A673 (cell line): ENCODE measurements around the gene PKM.

Source experiments
- EZH2 ChIP-seq: fragments of 200-600 bp; sonication (generic); IDR thresholded peaks from 2 replicates; pipeline ENCODE4 v1.6.1; 2017; ENCODE audit warnings: borderline replicate concordance, low read depth, mild to moderate bottlenecking, mixed read lengths, antibody characterized with exemption, low read length; ENCODE audit not compliant: poor library complexity, severe bottlenecking
- TF ChIP-seq, protein P1 (sequence below): fragments of 300-800, 200-600 bp; sonication (generic); conservative IDR thresholded peaks from 2 replicates; pipeline ENCODE4 v1.5.1; 2017; ENCODE audit warnings: low read depth, mild to moderate bottlenecking, antibody characterized with exemption, low read length, moderate library complexity, mixed read lengths

DNA sequence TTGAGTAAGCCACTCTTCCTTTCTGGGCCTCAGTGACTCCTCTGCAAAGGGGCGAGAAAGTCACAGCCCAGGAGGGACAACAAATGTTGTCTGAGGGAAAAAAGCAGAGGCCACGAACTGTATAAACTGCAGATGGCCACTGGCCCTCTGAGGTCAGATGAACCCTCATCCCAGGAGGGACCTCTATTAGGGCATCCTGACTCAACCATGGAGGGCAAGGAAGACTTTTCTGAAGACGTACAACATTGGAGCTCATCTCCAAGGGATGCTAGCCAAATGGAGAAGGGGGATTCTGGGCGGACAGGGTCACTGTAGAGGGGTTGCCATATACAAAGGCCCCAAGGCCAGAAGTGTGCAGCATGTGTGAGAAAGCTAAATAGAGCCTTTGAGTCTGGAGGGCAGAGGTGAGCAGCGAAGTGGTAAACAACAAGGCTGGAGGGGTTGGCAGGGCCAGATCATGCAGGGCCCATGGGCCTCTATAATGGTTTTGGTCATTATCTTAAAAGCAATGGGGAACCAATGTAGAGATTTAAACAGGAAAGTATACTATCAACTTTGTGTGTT is 50.1 kb downstream of the PKM start:
- TF ChIP-seq, protein P1, sequence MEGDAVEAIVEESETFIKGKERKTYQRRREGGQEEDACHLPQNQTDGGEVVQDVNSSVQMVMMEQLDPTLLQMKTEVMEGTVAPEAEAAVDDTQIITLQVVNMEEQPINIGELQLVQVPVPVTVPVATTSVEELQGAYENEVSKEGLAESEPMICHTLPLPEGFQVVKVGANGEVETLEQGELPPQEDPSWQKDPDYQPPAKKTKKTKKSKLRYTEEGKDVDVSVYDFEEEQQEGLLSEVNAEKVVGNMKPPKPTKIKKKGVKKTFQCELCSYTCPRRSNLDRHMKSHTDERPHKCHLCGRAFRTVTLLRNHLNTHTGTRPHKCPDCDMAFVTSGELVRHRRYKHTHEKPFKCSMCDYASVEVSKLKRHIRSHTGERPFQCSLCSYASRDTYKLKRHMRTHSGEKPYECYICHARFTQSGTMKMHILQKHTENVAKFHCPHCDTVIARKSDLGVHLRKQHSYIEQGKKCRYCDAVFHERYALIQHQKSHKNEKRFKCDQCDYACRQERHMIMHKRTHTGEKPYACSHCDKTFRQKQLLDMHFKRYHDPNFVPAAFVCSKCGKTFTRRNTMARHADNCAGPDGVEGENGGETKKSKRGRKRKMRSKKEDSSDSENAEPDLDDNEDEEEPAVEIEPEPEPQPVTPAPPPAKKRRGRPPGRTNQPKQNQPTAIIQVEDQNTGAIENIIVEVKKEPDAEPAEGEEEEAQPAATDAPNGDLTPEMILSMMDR = no peak
- TF ChIP-seq EZH2 = no peak
